Stimulated activated CD4-positive, alpha-beta T cell treated with anti-CD3 and anti-CD28 coated beads, Interleukin-12 subunit alpha, Interleukin-12 subunit beta, amount 100 ng/mL, for 48 hours (primary cell): Measurements from ENCODE around the gene SPP2.

Source experiments
- DNase-seq, 3 donors: peaks; one replicate each; pipeline ENCODE4 v3.0.0-alpha.2; 2020; ENCODE audit warnings: low read depth in 2 of 3, low spot score in 1 of 3

The SPP2 gene

DNA sequence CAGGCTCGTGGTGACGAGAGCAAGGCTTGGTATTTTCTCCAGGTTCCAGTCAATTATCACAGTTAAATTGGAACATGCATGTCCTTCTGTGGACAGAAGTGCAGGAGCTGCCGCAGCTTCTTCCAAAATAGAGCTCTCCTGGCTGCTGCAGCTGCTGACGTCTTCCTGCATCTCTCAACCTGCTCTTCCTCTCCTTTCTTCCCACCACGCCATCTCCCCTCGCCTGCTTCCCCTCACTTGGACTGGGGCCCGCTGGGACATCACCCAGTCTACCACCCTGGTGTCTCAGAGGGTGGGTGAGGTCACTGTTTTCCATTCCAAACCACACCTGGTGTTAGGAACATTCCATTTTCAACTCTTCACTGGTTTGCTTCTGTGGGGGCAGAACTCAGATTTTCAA is 41.4 kb downstream of the SPP2 start:
- no peak for DNase-seq

DNA sequence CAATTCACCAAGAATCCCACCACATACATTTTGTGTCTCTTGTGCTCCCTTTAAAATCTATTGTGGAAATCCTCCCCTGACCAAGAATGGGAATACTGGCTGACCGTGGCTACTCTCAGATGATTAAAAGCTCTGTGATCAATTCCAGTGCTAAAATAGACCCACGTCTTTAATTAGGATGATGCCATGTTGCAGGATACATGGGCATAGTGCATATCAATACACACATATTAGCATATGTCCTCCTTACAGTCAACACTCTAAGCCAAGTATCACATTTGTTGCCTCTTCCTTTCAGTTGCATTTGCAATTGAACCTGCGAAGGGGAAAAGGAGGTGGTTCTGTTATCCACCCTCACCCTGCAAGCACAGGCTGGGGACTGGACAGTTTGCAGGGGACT is 41.8 kb downstream of the SPP2 start:
- no peak for DNase-seq

DNA sequence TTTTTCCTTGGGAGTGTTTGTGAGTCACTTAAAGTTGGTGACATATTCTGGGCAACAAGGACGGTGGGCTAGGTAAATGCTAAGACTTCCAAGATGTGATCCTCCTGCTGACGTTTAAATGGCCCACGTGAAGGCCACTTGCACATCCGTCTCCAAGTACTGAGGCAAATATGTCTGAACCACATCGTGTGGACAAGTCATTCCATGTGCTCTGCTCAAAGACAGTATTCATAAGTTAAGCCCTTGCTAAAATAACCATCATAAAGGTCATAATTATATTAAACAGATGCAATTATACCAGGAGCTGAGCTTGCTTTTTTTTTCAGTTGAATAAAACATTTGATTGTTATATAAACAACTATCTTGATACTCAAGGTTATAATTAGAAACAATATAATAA is 44.8 kb downstream of the SPP2 start:
- DNase-seq: no peak

DNA sequence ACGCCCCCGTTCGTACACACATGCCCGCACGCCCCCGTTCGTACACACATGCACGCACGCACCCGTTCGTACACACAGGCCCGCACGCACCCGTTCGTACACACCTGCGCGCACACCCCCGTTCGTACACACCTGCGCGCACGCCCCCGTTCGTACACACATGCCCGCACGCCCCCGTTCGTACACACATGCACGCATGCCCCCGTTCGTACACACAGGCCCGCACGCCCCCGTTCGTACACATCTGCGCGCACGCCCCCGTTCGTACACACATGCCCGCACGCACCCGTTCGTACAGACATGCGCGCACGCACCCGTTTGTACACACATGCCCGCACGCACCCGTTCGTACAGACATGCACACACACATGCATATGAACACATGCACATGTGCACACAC is 45.7 kb downstream of the SPP2 start:
- DNase-seq: no peak

DNA sequence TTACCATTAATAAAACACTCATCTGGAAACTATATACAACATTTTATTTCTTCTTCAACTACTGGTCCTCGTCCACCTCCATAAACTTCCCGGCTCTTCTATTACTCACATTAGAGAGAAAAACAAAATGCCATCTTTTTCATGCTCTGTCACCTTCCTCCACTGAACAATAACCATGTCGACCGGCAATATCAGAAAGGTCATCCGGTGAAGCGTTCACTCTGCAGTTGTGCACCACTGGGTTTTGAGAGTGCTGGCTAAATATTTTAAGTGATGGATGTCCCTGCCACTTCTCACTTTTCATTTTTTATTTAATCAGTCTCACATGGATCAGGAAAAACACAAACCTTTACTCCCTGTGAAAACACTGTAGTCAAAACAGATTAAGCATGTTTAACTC is 48.2 kb downstream of the SPP2 start:
- DNase-seq: no peak

DNA sequence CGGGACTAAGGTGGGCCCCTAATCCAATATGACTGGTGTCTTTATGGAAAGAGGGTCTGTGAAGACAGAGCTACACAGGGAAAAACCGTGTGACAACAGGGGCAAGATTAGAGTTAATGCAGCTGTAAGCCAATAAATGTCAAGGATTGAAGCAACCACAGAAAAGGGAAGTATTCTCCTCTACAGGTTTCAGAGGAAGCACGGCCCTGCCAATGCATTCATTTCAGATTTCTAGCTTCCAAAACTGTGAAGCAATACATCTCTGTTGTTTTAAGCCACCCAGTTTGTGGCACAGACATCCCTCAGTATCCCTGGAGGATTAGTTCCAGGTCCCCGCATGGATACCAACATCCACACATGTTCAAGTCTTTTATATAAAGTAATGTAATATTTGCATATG is 48.8 kb downstream of the SPP2 start:
- DNase-seq: no peak

DNA sequence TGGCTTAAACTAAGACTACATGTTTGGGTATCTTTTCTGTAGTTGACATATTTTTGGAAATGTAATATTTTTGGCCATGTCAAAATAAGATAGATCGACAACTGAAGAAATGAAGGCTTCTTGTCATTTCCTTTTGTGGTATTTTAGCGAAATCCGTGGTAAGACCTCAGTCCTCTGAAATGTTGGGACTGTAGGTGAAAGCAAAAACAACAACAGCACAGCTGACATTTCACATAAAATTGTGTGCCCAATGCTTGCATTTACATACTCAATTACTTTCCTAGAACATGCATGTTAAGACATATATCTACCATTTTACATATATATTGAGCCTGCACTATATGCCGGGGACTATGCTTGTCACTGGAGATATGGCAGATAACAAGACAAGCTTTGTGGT is 50.2 kb downstream of the SPP2 start:
- DNase-seq: no peak

DNA sequence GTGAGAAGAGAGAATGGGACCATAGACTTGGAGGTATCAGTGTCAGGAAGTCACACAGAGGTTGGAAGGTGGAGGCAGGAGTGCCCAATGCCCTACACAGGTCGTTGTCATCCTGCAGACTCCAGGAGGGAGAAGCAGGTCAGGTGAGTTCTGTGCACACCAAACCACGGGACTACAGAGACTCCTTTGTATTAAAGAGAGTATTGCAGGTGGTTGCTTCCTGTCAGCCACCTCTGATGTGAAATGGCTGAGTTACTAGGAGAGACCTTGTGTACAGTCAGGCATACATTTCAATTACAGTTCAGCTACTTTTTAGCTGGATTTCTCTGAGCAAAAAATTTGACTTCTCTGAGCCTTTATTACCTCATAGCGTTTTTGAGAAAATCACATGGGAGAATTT is 51.6 kb downstream of the SPP2 start:
- no peak for DNase-seq

DNA sequence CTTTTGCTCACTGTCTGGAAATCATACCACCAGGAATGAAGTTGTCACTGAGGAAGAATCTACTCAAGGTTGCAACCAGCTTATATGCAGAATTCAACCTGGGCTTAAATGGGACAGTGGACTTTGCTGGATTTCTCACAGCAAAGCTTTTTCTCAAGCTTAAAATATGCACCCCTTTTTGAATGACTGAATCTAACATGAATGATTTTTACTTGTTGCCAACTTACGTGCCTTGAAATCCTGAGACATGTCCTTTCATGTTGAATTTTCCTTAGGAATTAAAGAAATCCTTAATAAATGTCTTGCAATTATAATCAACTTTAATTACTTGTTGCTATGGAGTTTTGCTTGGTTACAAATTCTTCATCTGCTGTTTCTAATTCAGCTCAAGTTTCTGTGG is 57.4 kb downstream of the SPP2 start:
- DNase-seq: no peak

DNA sequence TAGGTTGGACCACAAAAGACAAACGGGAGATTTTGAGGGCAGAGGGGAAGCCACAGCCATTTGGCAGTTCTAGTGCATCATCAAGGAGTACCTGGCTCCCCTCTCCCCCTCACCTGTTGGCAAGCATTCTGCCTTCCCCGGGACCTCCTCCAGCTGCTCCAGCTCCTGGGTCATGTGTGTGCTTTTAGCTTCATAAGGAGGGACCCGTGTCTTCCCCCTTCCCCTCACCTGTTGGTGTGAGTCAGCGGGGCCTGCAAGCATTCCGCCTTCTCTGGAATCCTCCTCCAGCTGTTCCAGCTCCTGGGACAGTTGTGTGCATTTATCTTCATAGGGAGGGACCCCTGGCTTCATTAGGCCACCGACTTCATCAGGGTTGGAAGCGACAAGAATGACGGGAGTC is 58.8 kb downstream of the SPP2 start:
- DNase-seq: no peak

DNA sequence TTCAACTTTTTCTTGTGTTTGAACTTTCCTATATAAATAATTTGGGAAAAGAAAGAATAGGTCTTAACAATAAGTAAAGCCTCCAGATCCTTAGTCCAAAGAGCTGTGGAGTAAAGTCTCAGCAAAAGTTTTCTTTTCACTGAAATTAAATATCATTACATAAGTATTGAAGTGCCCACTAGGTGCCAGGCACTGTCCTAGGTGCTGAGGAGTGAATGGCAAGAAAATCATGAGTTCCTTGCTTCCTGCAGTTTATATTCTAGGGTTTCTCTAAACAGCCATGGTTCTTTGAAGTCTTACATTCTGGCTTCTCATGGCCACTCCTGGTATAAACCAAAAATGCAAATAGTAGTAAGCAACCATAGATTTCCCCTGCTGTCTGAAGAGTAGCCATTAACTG is 59.7 kb downstream of the SPP2 start:
- DNase-seq: no peak

DNA sequence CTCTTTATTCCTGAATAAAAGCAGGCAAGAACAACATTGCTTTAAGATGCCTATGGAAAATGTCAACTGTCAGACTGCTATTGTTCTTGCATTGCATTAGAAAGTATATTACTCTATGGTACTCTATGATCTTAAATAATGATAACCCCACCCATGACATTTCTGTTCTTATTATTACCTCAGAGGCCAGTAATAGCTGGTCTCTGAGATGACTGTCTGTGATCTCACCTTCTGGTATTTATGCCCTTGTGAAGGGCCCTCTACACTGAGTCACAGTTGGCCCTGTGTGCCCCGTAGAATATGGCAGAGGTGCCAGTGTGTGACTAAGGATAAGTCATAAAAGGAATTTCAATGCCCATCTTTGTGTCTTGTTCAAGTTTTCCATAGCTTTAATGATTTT is 61.0 kb downstream of the SPP2 start:
- no peak for DNase-seq

DNA sequence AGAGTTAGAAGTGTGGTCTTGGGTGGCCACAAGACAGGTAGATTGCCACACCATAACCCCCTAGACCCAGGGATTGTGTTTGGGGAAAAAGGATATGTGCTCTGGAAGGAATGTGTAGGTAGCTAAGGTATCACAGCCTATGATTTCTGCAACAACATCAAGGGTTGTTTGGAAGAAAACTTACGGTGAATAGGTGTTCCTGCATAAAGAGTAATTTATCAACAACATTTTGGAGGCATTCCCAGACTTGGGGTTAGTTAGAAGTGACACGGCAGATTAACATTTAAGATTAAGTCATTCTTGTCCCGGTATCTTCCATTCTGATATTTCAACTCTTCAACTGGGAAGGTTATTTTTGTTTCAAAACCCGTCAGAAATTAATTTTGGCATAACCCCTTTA is 65.5 kb downstream of the SPP2 start:
- no peak for DNase-seq

DNA sequence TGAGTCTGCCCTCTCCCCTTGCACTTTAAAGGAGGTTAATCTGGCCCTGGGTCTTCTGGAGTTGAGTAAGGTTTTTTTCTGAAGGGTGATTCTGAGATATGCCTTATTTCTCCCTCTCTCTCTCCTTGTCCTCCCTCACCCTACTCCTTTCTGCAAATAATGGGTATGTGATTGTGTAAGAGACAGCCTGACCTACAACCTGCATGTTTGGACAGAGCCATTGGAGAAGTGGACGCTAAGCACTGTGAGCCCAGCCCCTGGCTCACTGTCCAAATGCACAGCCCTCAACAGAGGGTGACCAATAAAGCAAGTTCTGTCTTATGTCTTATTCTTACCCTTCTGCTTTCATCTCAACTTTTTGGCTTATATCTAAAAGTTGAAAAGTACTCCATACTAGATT is 71.5 kb downstream of the SPP2 start:
- no peak for DNase-seq

DNA sequence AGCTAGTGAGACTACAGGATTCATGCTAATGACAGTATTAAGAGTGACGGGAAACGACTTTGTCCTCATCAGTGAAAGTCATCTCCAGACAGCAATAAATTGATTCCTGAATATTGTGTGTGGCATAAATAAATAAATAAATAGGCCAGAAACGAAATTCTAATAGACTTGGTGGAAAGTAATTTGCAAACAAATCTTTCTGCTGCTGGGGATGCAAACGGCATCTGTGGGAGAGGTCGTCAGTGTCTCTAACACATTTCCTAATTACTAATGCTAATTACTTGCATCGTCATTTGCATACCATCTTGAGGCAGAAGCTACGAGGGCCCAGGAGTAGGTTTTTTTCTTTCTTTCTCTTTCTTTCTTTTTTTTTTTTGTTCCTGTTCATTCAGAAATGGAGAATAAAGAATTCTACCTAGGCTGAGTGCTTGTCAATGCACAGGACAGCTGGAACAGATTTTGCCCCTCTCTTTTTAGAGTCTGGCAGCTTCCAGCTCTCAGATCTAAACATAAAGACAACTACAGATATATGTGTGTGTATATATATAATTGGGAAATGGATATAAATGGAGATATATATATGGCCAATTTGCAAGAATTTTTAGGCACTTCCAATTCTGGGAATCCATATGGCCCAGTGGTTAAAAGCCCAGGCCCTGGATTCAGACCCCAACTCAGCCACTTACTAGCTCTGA is 75.1 kb downstream of the SPP2 start:
- no peak for DNase-seq

DNA sequence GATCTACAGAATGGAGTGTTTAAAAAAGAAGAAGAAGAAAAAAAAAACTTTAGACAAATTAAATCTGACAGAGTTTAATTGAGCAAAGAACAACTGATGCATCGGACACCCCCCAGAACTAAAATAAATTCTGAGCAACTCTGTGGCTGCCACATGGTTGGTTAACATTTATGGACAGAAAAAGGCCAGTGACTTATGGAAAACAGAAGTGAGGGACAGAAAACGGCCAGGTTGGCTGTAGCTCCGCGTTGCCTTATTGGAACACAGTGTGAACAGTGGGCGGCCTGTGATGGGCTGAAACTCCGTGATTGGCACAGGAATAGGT is 75.6 kb downstream of the SPP2 start:
- no peak for DNase-seq
